Peyer's patch (tissue), 4 donors: ENCODE measurements around the gene MXRA7.

ENCODE experiments used
- CTCF ChIP-seq, 6 experiments: fragments of 450-650 bp in 4 of 6; fragments of 200-600 bp in 2 of 6; sonication (generic) in 1 of 6; IDR thresholded peaks; one replicate each; pipeline ENCODE4 v1.5.1; 2017 to 2019; ENCODE audit warnings: antibody characterized with exemption in 6 of 6, mild to moderate bottlenecking in 3 of 6, moderate library complexity in 1 of 6
- POLR2A ChIP-seq, 2 donors: fragments of 450-650 bp; IDR thresholded peaks; one replicate each; pipeline ENCODE4 v1.5.1; 2017; ENCODE audit warnings: antibody characterized with exemption in 2 of 2, mild to moderate bottlenecking in 2 of 2, moderate library complexity in 2 of 2

GRCh38 chr17:76713765-76714164 lies 3.0 kb upstream of the MXRA7 start:
- TF ChIP-seq CTCF (IDR thresholded peaks at IDR 0.05) (no peak), POLR2A (IDR thresholded peaks at IDR 0.05) (no peak)
